ENCODE results near the gene USP17L12.
"Not testable (repeated sequence)": the region's sequence is repeated elsewhere in the genome, so short reads cannot be mapped to it uniquely, and the experiment has no call there.

USP17L12 gene, protein sequence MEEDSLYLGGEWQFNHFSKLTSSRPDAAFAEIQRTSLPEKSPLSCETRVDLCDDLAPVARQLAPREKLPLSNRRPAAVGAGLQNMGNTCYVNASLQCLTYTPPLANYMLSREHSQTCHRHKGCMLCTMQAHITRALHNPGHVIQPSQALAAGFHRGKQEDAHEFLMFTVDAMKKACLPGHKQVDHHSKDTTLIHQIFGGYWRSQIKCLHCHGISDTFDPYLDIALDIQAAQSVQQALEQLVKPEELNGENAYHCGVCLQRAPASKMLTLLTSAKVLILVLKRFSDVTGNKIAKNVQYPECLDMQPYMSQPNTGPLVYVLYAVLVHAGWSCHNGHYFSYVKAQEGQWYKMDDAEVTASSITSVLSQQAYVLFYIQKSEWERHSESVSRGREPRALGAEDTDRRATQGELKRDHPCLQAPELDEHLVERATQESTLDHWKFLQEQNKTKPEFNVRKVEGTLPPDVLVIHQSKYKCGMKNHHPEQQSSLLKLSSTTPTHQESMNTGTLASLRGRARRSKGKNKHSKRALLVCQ

DNA sequence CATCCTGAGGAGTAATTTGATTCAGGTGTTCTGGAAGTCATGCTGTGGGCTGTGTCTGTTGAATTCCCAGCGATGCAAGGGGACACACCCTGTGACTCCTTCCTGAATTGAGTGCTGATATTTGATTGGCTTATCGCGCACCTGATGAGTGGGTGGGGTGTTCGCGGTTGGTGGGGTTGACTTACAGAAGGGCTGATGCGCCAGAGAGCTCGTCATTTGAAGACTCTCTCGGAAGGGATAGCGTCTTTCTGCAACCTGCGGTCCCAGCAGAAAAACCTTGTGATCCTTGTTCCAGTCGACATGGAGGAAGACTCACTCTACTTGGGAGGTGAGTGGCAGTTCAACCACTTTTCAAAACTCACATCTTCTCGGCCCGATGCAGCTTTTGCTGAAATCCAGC, at the start of gene USP17L12:
USP17L12 (plus strand) TSS at position 301 of the 400 bp plus-strand sequence; CDS start at position 301, 0 bp downstream.
- DNase-seq (ENCODE audit: low read depth in 2 of 3, low spot score in 2 of 3), result not testable (repeated sequence)

DNA sequence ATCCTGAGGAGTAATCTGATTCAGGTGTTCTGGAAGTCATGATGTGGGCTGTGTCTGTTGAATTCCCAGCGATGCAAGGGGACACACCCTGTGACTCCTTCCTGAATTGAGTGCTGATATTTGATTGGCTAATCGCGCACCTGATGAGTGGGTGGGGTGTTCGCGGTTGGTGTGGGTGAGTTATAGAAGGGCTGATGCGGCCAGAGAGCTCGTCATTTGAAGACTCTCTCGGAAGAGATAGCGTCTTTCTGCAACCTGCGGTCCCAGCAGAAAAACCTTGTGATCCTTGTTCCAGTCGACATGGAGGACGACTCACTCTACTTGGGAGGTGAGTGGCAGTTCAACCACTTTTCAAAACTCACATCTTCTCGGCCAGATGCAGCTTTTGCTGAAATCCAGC, 9.6 kb upstream of the USP17L12 start, which contains the start of gene USP17L10:
USP17L10 (plus strand) TSS at position 301 of the 400 bp plus-strand sequence; CDS start at position 301, 0 bp downstream.
- not testable (repeated sequence) for DNase-seq (ENCODE audit: low read depth in 2 of 3, low spot score in 2 of 3)

DNA sequence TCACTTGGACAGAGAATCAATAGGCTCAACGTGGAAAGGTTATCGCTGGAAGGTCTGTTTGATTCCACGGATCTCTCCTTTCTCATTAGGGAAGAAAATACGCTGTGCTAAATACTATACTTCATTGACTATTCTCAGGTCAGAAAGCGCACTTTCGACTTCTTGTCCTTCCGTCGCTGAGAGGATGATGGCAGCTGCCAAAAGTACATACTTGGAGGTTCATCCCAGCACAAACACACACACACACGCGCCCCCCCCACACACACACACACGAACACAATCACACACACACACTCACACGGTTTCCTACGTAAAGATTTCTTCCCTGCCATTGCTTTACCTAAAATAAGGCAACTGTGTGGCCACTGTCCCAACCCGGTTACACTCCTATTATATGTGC, 5.3 kb upstream of the USP17L12 start:
- DNase-seq (ENCODE audit: low read depth in 2 of 3, low spot score in 2 of 3), result not testable (repeated sequence)

DNA sequence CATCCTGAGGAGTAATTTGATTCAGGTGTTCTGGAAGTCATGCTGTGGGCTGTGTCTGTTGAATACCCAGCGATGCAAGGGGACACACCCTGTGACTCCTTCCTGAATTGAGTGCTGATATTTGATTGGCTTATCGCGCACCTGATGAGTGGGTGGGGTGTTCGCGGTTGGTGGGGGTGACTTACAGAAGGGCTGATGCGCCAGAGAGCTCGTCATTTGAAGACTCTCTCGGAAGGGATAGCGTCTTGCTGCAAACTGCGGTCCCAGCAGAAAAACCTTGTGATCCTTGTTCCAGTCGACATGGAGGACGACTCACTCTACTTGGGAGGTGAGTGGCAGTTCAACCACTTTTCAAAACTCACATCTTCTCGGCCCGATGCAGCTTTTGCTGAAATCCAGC, 4.8 kb upstream of the USP17L12 start, which contains the start of gene USP17L11:
USP17L11 (plus strand) TSS at position 301 of the 400 bp plus-strand sequence; CDS start at position 301, 0 bp downstream.
- DNase-seq (ENCODE audit: low read depth in 2 of 3, low spot score in 2 of 3), result not testable (repeated sequence)

DNA sequence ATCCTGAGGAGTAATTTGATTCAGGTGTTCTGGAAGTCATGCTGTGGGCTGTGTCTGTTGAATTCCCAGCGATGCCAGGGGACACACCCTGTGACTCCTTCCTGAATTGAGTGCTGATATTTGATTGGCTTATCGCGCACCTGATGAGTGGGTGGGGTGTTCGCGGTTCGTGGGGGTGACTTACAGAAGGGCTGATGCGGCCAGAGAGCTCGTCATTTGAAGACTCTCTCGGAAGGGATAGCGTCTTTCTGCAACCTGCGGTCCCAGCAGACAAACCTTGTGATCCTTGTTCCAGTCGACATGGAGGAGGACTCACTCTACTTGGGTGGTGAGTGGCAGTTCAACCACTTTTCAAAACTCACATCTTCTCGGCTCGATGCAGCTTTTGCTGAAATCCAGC, 4.6 kb downstream of the USP17L12 start, which contains the start of gene USP17L13:
USP17L13 (plus strand) TSS at position 301 of the 400 bp plus-strand sequence; CDS start at position 301, 0 bp downstream.
- not testable (repeated sequence) for DNase-seq (ENCODE audit: low read depth in 2 of 3, low spot score in 2 of 3)

DNA sequence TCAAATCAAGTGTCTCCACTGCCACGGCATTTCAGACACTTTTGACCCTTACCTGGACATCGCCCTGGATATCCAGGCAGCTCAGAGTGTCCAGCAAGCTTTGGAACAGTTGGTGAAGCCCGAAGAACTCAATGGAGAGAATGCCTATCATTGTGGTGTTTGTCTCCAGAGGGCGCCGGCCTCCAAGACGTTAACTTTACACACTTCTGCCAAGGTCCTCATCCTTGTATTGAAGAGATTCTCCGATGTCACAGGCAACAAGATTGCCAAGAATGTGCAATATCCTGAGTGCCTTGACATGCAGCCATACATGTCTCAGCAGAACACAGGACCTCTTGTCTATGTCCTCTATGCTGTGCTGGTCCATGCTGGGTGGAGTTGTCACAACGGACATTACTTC, 10.3 kb downstream of the USP17L12 start:
- not testable (repeated sequence) for DNase-seq (ENCODE audit: low read depth in 2 of 3, low spot score in 2 of 3)

DNA sequence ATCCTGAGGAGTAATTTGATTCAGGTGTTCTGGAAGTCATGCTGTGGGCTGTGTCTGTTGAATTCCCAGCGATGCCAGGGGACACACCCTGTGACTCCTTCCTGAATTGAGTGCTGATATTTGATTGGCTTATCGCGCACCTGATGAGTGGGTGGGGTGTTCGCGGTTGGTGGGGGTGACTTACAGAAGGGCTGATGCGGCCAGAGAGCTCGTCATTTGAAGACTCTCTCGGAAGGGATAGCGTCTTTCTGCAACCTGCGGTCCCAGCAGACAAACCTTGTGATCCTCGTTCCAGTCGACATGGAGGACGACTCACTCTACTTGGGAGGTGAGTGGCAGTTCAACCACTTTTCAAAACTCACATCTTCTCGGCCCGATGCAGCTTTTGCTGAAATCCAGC, 14.1 kb downstream of the USP17L12 start, which contains the start of gene USP17L15:
USP17L15 (plus strand) TSS at position 301 of the 400 bp plus-strand sequence; CDS start at position 301, 0 bp downstream.
- not testable (repeated sequence) for DNase-seq (ENCODE audit: low read depth in 2 of 3, low spot score in 2 of 3)

DNA sequence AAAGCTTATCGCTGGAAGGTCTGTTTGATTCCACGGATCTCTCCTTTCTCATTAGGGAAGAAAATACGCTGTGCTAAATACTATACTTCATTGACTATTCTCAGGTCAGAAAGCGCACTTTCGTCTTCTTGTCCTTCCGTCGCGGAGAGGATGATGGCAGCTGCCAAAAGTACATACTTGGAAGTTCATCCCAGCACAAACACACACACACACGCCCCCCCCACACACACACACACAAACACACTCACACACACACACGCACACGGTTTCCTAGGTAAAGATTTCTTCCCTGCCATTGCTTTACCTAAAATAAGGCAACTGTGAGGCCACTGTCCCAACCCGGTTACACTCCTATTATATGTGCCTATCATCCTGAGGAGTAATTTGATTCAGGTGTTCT, 18.5 kb downstream of the USP17L12 start:
- not testable (repeated sequence) for DNase-seq (ENCODE audit: low read depth in 2 of 3, low spot score in 2 of 3)

DNA sequence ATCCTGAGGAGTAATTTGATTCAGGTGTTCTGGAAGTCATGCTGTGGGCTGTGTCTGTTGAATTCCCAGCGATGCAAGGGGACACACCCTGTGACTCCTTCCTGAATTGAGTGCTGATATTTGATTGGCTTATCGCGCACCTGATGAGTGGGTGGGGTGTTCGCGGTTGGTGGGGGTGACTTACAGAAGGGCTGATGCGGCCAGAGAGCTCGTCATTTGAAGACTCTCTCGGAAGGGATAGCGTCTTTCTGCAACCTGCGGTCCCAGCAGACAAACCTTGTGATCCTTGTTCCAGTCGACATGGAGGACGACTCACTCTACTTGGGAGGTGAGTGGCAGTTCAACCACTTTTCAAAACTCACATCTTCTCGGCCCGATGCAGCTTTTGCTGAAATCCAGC, 23.6 kb downstream of the USP17L12 start, which contains the start of gene USP17L17:
USP17L17 (plus strand) TSS at position 301 of the 400 bp plus-strand sequence; CDS start at position 301, 0 bp downstream.
- DNase-seq (ENCODE audit: low read depth in 2 of 3, low spot score in 2 of 3), result not testable (repeated sequence)

DNA sequence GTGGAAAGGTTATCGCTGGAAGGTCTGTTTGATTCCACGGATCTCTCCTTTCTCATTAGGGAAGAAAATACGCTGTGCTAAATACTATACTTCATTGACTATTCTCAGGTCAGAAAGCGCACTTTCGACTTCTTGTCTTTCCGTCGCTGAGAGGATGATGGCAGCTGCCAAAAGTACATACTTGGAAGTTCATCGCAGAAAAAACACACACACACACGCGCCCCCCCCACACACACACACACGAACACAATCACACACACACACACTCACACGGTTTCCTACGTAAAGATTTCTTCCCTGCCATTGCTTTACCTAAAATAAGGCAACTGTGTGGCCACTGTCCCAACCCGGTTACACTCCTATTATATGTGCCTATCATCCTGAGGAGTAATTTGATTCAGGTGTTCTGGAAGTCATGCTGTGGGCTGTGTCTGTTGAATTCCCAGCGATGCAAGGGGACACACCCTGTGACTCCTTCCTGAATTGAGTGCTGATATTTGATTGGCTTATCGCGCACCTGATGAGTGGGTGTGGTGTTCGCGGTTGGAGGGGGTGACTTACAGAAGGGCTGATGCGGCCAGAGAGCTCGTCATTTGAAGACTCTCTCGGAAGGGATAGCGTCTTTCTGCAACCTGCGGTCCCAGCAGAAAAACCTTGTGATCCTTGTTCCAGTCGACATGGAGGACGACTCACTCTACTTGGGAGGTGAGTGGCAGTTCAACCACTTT, 28.2 kb downstream of the USP17L12 start, which contains the start of gene USP17L18:
USP17L18 (plus strand) TSS at position 678 of the 728 bp plus-strand sequence; CDS start at position 678, 0 bp downstream.
- DNase-seq (ENCODE audit: low read depth in 2 of 3, low spot score in 2 of 3), result peak in 2 of 3 experiments; percentile 0 to 1

DNA sequence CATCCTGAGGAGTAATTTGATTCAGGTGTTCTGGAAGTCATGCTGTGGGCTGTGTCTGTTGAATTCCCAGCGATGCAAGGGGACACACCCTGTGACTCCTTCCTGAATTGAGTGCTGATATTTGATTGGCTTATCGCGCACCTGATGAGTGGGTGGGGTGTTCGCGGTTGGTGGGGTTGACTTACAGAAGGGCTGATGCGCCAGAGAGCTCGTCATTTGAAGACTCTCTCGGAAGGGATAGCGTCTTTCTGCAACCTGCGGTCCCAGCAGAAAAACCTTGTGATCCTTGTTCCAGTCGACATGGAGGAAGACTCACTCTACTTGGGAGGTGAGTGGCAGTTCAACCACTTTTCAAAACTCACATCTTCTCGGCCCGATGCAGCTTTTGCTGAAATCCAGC, 33.1 kb downstream of the USP17L12 start, which contains the start of gene USP17L19:
USP17L19 (plus strand) TSS at position 301 of the 400 bp plus-strand sequence; CDS start at position 301, 0 bp downstream.
- not testable (repeated sequence) for DNase-seq (ENCODE audit: low read depth in 2 of 3, low spot score in 2 of 3)

DNA sequence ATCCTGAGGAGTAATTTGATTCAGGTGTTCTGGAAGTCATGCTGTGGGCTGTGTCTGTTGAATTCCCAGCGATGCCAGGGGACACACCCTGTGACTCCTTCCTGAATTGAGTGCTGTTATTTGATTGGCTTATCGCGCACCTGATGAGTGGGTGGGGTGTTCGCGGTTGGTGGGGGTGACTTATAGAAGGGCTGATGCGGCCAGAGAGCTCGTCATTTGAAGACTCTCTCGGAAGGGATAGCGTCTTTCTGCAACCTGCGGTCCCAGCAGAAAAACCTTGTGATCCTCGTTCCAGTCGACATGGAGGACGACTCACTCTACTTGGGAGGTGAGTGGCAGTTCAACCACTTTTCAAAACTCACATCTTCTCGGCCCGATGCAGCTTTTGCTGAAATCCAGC, 37.9 kb downstream of the USP17L12 start, which contains the start of gene USP17L20:
USP17L20 (plus strand) TSS at position 301 of the 400 bp plus-strand sequence; CDS start at position 301, 0 bp downstream.
- DNase-seq (ENCODE audit: low read depth in 2 of 3, low spot score in 2 of 3), result not testable (repeated sequence)

DNA sequence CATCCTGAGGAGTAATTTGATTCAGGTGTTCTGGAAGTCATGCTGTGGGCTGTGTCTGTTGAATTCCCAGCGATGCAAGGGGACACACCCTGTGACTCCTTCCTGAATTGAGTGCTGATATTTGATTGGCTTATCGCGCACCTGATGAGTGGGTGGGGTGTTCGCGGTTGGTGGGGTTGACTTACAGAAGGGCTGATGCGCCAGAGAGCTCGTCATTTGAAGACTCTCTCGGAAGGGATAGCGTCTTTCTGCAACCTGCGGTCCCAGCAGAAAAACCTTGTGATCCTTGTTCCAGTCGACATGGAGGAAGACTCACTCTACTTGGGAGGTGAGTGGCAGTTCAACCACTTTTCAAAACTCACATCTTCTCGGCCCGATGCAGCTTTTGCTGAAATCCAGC, 42.6 kb downstream of the USP17L12 start, which contains the start of gene USP17L21:
USP17L21 (plus strand) TSS at position 301 of the 400 bp plus-strand sequence; CDS start at position 301, 0 bp downstream.
- DNase-seq (ENCODE audit: low read depth in 2 of 3, low spot score in 2 of 3), result not testable (repeated sequence)

DNA sequence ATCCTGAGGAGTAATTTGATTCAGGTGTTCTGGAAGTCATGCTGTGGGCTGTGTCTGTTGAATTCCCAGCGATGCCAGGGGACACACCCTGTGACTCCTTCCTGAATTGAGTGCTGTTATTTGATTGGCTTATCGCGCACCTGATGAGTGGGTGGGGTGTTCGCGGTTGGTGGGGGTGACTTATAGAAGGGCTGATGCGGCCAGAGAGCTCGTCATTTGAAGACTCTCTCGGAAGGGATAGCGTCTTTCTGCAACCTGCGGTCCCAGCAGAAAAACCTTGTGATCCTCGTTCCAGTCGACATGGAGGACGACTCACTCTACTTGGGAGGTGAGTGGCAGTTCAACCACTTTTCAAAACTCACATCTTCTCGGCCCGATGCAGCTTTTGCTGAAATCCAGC, 47.4 kb downstream of the USP17L12 start, which contains the start of gene USP17L22:
USP17L22 (plus strand) TSS at position 301 of the 400 bp plus-strand sequence; CDS start at position 301, 0 bp downstream.
- not testable (repeated sequence) for DNase-seq (ENCODE audit: low read depth in 2 of 3, low spot score in 2 of 3)

Measured in activated CD8-positive, alpha-beta memory T cell treated with anti-CD3 and anti-CD28 coated beads for 48 hours (primary cell).